HG03342 (cell line): ENCODE data around the gene OR10X1.

Source experiments
- ATAC-seq: cut with Tn5 transposase; IDR thresholded peaks from one replicate; pipeline ENCODE4 v1.9.1; 2021; ENCODE audit warnings: mild to moderate bottlenecking, moderate library complexity; ENCODE audit not compliant: unreplicated experiment

OR10X1 gene, protein sequence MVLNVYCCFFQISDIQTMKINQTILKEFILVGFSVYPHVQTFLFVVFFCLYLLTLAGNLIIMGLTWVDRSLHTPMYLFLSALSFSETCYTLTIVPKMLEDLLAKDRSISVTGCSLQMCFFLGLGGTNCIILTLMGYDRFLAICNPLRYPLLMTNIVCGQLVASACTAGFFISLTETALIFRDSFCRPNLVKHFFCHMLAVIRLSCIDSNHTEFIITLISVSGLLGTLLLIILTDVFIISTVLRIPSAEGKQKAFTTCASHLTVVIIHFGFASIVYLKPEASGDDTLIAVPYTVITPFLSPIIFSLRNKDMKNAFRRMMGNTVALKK

DNA sequence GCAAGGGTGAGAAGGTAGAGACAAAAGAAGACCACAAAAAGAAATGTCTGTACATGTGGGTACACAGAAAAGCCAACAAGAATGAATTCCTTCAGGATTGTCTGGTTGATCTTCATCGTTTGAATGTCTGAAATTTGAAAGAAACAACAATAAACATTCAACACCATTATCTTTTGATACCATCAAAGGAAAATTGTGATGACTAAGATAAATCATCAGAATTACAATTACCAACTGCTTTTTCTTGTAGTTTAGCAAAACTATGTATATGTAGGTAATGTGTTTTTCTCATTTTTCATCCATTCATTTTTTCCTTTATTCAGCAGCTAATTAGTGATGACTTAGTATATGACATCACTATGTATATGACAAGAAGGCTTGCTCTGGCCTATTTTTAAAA, at the start of gene OR10X1:
Gene OR10X1 (minus strand): TSS at position 167 of the 400 bp plus-strand sequence. CDS start 0 bp downstream, at position 167.
- ATAC-seq, result no peak

DNA sequence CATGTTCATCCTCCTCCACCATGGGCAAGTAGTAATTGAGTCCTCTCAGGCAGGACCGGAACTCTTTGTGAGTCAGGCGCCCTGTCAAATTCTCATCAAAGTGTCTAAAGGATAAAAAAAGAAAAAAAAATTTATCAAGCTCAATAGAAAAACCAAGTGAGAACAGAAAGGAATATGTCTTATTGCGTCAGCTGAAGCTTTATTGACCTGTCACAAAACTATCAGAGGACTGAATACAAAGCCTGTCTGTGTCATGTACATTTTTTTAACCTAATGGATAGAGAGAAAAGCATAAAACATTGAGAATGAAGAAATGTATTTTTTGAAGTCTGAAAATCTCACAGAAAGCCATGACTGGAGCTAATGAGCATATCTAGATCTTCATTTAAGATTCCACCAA, 34.1 kb upstream of the OR10X1 start:
- ATAC-seq, result no peak

DNA sequence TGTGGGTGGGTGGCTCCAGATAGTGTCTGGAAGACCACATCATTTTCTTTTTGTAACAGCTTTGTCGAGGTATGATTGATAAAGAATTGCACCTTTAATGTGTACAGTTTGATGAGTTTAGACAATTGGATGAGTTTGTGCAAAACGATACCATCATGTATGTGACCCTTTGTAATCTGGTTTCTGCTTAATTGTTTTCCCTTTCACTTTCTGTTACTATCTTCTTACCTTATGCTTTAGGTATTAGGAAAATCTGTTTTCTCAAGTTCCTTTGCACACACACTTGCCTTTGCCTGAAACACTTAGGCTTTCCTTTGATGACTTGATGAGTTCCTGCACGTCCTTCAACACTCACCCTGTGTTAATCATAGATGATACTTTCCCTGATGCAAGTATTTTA, 32.2 kb upstream of the OR10X1 start:
- no peak for ATAC-seq

DNA sequence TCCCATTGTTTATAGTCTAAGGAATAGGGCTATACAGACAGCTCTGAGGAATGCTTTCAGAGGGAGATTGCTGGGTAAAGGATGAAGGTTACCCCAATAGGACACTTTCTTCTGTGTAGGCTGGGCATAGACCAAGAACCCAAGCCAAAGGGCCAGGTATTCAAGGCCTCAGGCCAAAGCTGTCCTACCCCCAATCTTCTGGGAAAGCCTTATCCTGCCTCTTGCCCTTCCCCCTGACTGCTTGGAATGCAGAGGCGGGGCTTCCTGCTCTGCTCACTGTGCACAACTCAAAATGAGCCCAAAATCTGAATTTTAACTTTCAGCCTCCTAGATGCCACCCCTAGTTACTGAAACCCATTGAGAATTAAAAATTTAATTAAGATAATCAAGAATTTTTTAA, 27.6 kb upstream of the OR10X1 start:
- no peak for ATAC-seq

DNA sequence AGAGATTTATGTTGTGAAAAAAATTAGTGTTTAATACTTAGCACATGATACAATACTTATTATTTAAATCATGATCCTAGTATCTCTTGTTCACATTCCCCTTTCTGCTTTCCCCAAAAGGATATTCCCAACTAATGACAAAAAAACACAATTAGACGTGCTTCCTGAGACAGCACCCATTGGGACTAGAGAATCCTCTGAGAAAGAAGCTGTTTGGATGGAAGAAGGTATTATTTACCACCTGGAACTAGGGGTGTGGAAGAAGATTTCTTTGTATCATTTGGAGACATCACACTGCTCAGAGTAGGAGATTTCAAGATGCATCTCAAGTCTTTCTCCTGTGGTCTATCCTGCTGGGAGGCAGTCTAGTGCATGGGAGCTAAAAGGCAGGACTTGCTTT, 25.3 kb upstream of the OR10X1 start, which contains the start of gene OR10Z1:
Gene OR10Z1 (plus strand): TSS at position 301 of the 400 bp plus-strand sequence. CDS start 1,171 bp downstream, outside the sequence.
- ATAC-seq, result no peak

DNA sequence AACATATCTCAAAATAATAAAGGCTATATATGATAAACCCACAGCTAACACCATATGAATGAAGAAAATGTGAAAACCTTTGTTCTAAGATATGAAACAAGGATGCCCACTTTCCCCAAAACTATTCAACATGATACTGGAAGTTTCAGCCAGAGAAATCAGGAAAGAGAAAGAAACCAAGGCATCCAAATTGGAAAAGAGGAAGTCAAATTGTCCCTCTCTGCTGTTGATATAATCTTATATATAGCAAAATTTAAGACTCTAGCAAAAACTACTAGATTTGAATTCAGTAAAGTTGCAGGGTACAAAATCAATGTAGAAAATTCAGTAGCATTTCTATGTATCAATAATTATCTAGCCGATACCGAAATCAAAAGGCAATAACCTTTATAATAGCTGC, 21.0 kb upstream of the OR10X1 start:
- no peak for ATAC-seq

DNA sequence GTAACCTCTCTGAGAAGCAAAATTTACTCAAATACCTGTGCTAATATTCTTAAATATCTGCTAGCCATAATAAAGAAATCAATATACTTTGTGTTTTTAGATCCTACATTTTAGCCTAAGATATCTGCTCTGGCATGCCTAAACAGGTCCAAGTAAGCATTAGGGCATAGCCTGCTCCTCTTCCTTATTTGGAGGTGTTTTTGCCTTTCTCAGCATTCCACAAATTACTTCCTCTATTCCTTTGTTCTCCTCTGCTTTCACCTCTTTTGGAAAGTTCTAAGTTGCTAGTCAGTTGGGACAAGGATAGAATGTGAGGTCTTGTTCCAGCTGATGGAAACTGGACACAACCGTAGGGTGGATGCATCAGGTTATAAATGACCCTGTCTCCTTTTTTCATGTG, 7.2 kb upstream of the OR10X1 start:
- no peak for ATAC-seq

DNA sequence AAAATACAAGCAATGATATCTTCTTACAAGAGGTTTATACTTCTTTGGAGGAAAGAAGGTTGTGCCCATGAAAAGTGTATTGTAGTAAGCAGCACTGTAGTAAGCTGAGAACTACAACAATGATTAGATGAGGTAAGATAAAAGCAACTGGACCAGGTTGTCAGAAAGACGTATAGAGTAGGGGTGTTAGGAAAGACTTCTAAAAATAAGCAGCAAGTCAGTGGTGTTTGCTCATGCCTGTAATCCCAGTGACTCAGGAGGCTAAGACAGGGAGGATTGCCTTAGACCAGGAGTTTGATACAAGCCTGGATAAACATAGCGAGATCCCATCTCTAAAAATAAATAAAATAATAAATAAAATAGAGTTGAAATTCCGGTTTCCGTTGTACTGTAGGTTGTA, 4.3 kb upstream of the OR10X1 start:
- no peak for ATAC-seq

DNA sequence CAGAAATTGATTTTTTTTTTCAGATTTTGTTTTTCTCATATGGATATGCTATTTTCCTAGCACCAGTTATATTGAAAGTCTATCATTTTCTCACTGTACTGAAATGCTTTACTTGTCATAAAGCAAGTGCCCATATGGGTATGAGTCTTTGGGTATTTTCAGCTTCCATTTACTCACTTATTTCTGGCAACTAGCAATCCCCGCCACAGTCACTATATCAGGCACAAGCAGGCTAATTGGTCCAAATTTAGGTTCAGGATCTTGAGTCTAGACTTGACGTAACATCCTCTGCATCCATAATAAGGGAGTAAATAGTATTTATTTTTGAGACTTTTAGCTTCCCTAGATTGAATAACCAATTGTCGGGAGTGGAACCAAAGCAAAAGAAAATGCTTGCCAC, 2.1 kb downstream of the OR10X1 start:
- no peak for ATAC-seq

DNA sequence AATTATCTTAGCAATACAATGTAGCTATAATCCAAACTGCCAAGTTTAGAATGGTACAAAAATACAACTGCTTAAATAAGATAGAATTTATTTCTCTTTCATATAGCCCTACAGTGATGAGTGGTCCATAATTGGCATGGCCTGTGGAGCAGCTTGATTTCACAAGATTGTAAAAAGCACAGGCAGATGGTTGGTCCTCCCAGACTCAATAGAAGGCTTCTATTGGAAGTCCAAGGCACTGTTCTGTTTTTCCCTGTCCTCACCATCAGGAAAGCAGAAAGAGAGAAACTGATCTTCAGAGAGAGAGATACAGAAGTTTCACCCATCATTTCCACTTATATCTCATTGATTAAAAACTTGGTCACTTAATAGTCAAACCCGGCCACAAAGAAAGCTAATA, 7.5 kb downstream of the OR10X1 start:
- no peak for ATAC-seq

DNA sequence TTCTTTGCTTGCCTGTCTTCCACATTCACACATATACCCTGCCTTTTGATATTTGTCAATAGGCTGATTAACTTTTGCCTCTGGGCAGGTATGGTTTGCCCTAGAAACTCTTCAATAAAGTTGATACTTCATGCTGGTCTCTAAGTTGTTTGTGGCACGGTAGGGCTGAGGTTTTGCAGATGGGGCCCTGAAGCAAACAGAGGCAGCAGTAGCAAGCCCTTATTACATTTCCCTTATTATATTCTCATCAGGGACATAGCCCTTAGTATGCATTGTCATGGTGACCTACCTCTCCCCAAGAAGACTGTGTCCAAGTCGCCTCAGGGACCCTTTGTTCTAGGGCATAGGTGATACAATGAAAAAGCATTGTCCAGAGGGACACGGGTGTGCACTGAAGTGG, 9.2 kb downstream of the OR10X1 start, which contains the start of gene OR6P1:
Gene OR6P1 (minus strand): TSS at position 101 of the 400 bp plus-strand sequence. CDS start 6,976 bp downstream, outside the sequence.
- ATAC-seq, result no peak

DNA sequence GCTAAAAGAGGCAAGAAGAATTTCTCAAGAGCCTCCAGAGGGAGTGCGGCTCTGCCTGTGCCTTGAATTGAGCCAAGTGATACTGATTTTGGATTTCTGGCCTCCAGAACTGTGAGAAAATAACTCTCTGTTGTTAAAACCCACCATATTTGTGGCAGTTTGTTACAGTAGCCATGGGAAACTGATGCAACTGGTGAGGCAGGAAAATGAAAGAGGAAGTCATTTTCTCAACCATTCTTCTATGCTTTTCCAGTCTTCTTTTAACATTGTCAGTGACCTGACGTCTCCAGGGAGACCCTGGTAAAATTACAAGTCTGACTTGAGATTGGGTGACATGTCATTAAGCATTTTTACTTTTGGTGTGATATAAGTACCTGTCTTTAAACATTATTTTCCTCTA, 15.1 kb downstream of the OR10X1 start:
- no peak for ATAC-seq

DNA sequence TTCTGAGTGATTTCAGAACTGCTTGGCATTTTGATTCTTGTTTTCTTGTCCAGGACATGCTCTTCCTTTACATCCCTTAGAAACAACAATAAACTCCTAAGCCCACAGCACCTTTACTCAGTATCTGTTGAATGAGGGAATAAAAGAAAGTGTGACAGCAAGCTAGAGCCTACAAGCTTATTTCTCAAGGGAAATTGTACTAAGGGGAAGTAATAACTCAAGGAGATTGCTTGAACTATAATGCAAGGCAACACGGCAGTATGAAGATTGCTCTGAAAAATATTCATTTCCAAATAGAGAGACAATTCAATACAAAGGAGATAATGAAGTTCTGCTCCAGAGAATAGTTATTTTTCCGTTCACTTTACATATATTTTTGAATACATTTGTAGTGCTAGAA, 15.8 kb downstream of the OR10X1 start:
- no peak for ATAC-seq

DNA sequence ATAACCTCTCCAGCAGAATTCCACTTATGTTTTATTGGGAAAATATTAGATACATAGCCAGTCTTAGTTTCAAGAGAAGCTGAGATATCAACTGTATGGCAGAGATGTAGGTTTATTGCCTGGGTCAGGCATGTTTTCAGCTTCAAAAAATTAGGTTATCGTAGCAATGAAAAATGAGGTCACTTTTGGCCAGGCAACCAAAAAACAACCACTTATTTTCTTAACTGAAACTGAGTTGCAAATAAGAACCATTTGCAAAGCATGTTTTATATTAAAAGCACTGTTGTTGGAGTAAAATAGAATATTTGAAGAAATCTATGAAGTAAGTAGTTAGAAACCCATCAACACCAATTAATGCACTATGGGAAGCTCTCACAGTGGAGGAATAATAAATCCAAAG, 20.0 kb downstream of the OR10X1 start:
- ATAC-seq, result no peak

DNA sequence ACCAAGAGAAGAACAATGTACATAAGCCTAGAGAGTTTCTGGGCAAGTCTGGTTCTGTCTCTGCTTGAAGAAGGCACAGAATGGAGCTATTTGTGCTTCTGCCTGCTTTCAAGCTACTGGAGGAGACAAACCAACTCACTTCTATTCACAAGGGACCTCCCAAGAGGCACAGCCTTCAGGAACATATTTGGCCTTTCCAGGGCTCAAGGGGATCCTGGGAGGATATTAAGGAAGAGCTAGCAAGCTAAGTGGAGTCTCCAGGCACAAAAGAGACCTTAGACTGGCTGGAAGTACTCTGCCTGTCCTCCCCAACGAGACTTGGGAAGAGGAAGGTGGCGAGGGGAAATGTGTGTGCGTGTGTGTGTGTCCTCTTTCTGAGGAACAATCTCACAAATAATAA, 25.3 kb downstream of the OR10X1 start, which contains the start of gene OR6Y1:
Gene OR6Y1 (minus strand): TSS at position 54 of the 400 bp plus-strand sequence. CDS start 6,300 bp downstream, outside the sequence.
- ATAC-seq, result no peak

DNA sequence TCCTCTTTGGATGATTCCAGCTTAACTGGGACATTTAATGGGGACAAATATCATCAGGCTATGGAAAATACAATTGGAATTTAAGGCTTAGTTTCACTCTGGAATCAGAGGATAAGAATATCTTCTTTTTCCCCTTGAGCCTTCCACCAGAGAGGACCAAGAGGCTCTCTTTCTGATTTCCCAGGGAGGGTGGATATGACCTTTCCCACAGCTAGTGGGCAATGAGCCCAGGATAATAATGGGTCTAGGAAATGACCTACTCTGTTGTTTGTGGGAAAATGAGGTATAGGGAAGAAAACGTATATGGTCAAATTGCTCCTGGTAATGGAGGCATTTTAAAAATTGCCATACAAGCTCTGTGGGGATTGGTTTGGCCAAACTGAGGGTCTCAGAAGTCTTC, 27.4 kb downstream of the OR10X1 start:
- no peak for ATAC-seq

DNA sequence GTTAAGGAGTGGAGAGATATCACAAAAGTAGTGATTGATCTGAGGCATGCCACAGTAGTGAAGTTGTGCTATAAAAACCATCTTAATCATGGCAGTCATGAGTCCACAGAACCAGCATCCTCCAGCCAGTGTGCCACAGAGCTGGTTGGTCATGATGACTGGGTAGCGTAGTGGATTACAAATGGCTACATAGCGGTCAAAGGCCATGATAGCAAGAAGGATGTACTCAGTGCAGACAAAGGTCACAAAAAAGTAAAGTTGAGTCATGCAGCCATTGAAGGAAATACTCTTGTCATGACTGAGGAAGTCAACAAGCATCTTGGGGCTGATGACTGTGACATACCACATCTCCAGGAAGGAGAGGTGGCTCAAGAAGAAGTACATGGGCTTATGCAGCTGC, 32.2 kb downstream of the OR10X1 start:
- no peak for ATAC-seq

DNA sequence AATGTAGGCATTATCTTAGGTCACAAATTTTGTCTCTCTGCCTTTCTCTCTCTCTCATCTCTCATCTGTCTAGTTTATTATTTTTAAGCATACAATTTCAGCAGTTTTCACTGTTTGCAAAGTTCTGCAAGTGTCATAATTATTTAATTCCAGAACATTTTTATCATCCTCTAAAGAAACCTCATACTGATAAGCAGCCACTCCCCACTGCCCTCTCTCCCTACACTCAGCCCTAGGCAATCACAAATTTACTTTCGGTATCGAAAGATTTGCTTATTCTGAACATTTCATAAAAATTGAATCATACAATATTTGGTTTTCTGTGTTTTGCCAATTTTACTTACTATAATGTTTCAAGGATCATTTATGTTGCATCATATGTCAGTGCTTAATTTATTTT, 42.1 kb downstream of the OR10X1 start:
- ATAC-seq, result no peak

DNA sequence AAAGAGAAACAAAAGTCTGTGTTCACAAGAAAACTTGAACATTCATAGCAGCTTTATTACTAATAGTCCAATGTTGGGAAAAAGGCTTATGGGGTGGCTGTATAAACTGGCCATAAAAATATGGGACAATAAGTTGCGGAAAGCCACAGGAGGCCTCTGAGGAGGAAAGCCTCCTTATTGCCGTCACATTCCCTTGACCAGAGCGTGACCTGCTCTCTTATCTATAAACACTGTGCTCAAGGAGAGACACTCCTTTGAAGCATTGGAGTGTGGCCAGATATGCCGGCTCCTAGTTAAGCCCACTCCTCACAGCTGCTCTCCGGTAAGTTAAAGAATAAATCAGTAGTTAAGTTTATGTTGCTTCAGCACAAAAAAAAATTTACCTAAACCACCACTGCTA, 45.2 kb downstream of the OR10X1 start:
- no peak for ATAC-seq
